Stimulated activated CD4-positive, alpha-beta T cell treated with anti-CD3 and anti-CD28 coated beads, Interleukin-2, amount 100 ng/mL, for 24 hours (primary cell): ENCODE data around the gene LILRA5.
"Not testable (repeated sequence)": the region's sequence is repeated elsewhere in the genome, so short reads cannot be mapped to it uniquely, and the experiment has no call there.

Experiments used
- DNase-seq, 2 donors: peaks; one replicate each; pipeline ENCODE4 v3.0.0-alpha.2; 2020

LILRA5 gene

DNA sequence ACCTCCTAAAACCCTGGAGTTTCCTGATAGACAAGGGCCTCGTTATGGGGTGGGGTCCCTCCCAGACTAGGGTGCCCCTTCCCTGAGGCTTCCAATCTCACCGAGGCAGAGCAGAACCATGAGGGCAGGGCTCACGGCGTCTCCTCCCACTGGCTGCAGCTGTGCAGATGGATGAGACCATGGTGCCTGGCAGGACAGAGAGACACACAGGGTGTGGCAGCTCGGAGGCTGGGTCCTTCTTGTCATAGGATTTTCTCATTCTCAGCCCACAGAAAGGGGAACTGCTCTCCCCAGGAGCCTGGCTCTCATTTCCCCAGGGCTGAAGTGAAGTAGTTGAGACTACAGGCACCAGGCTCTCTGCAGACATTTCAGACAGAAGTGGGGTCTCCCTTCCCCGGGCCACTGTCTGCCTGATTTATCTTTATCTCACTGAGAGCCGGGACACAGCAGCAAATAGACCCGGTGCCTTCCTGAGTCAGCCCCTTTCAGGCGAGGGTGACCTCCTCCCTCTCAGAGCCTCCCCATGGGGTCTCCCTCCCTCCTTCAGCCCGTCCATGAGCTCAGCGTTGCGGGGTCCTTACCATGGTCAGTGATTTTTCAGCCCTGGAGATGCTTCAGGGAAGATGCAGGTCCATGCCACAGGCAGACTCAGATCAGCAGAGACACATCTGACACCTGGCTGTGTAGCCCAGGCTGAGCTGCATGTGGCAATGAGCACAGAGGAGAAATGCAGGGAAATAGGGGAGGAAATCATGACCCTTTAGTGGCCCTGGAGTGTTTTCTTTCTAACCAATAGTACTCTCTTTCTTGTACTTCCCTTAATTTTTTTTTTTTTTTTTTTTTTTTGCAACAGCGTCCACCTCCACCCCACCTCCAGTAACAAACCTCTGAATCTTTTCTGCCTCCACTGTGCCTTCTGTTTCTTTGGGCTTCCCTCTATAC lies at the start of gene LILRA5:
Gene LILRA5 (minus strand): TSS at position 731 of the 942 bp plus-strand sequence. CDS start 147 bp downstream, at position 584.
- DNase-seq: no peak

DNA sequence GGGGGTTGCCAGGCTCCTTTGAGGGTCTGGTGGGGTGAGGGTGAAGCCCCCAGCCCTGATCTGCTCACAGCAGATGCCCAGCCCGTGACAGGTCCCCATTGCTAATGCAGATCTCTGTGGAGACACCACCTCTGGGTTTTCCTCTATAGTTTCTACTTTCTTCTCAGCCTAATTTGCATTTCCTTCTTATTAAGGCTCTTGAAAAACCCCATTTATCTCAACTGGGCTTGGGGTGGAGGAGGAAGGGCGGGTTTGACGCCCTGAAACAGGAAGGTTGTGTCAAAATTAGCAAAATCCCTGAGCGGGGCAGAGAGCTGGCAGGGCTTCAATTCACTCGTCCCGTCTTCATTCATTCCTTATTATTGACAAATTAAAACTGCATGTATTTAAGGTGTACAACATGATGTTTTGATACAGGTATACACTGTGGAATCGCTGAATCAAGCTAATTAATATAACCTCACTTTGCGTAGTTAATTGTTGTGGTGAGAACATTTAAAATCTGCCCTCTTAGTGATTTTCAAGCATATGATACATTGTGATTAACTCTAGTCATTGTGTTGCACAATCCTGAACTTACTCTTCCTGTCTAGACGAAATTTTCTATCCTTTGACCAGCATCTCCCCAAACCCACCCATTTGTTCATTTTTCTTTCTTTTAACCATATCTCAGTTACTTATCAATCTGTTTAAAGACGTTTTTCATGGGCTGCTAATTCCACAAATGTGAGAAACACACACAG lies 48.9 kb upstream of the LILRA5 start:
- DNase-seq: not testable (repeated sequence)

DNA sequence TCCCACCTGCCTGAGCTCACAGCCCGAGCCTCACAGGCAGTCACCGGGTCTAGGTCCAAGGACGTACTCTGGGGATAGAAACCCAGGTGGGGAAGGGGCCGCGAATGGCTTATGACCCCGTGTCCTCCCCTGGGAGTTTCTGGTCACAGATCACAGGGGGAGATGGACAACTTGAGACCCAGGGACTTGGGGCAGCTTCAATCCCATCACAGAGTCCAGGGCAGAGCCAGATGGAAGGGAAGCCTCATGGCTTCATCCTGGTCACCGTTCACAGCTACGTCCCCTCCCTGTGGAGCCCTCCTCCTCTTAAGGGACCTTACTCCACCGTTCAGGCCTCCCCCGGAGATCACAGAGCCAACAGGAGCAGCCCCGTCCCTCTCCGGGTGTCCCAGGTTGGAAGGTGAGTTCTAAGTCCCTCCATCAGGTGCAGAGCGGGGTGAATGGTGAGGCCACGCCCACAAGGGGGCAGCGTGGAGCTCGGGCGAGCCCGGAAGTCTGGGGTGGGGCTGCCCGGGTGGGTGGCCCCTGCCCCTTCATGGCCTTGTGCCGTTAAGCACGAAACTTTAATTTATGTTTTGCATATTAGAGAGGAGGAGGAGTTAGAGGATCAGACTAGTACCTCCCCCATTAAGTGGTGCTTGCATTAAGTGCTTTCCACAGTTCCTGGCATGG lies 46.3 kb upstream of the LILRA5 start:
- peak; percentile 73 to 77 for DNase-seq

DNA sequence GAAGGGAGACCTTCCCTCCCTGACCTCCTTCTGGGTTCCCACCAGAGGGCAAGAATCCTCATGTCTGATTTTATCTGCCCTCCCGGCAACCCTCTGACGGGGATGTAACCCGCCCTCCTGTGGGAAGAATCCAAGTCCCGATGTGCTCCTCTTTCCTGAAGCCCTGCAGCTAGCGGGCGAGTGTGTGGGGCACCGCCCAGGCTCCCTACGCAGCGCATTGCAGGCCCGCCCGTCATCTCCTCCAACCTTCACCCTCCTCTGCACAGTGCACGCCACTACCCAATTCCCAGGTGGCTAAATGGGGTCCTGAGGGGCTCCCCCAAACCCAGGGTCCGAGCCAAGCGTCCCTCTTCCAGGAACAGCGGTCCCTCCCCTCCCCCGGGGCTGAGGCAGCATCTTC lies 44.4 kb upstream of the LILRA5 start:
- DNase-seq: no peak

DNA sequence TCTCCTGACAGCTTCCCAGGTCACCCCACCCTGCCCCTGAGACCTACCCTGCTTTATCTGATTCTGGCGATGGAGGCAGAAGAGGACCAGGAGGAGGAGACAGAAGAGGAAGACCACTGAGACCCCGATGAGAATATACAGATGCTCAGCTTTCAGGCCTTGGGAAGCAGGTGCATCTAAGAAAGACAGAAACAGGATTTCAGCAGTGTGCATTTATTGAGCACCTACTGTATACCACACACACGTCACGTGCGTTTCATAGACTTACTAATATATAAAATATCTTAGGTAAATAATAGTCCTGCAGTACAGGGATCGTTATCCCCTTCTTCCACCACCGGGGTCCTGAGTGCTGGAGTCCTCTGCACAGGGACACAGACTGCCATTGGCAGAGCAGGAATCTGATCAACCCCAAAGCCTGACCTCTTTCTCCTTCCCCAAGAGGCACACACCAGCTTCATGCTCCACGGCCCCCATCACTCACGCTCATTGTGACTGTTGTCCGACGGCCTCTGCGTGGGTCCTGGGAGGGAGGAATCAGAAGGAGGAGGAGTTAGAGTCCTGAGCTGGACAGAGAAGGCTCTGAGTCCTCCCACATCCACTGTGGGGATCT lies 43.6 kb upstream of the LILRA5 start:
- no peak for DNase-seq

DNA sequence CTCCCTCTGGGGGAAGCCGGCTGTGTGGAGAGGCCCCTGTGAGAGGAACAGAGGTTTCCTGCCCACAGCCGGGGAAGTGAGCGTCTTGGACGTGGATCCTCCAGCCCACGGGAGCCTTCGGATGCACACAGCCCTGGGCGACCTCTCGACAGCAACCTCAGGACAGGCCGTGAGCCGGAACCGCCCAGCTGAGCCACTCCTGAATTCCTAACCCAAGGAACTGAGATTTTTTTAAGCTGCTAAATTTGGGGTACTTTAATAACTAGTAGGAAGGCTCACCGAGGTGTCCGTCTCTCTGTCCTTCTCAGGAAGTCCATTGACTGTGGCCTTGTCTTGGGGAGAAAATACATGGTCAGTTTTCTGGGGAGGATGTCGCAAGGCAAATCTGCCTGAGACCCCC lies 42.7 kb upstream of the LILRA5 start:
- DNase-seq: no peak

DNA sequence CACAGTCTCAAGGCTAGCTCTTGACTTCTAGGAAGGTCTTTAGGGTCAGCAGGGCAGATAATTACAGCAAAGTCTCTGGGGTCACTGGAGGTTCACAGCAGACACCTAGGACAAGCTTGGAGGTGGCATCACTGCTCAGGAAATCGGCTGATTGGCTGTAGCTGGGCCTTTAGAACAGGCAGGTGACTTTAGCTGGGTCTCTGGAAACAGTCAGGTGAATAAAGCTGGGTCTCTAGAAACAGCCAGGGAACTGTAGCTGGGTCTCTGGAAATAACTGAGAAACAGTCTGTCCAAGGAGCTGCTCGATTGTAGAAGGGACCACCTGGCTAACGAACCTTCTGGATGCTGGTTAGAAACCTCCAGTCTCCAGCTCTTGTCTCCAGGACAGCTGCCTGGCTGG lies 41.8 kb upstream of the LILRA5 start:
- no peak for DNase-seq

DNA sequence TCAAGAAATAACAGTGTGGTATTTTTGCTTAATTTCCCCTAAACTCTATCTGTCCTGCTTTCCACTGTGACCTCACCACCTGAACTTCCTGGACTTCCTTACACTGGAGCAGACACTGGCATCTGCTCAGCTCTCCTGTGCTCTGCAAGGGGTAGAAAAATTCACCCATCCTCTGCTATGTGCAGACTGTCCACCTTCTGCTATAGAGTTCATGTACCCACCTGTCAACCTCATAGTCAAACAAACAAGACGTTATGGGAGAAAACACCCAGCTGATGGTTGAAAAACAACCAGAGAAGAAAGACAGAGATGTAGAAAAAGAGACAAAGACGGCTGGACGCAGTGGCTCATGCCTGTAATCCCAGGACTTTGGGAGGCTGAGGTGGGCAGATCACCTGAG lies 39.6 kb upstream of the LILRA5 start:
- DNase-seq: no peak

- DNase-seq: no peak
These were observed 39.1 kb upstream of the LILRA5 start for GRCh38 chr19:54352041-54352440.

DNA sequence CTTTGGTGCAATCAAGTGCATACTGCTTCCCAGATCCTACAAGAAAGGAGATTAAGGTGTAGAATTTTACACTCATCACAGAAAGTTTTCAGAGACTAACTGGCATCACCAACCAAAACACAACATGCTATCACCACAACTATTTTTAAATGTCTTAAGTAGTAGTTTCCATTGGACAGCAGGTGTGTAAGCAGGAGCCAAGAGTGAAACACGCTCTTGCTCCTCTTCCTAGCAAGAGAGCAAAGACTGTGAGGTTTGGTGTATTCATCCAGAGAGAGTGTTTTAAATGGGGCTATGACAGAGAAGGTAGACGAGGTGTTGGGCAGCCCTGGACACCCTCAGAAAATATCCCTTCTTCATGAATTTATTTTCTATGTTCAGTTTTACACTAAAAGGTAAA lies 38.5 kb upstream of the LILRA5 start:
- DNase-seq: no peak

DNA sequence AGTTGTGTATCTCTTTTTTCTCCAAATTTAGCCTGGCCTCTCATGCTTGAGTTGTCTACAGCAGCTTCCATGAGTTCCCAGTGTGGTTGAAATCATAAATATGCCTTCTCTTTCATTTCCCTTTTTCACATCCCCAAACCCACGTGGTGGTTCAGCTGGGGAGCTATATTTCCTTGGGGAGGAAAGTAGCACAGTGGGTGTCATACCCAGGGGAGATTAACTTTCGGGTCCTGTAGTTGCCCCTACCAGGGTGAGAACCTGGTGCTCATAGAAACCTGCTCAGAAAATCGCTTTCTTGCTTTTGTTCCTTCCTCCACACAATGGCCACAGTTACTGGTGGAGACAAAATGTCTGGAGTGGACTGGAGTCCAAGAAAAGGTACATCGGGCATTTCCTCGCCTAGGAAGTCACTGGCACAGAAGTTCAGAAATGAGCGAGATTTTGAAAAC lies 33.0 kb upstream of the LILRA5 start:
- no peak for DNase-seq

DNA sequence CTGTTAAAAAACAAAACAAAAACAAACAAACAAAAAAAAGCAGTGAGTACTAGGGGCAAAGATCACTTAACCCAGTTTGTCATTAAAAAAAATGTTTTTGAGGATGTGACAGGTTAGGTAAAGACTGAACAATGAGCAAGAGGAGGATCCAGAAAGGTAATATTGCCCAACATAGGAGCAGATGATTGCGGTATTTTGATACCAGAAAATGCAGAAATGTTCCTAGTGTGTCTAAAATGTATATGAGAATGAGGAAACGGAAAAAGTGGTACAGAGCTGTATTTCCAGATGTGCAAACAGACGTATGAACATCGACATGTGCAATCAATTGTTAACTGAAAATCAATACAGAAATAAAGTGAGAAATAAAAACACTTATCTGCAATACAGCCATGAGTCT lies 30.9 kb upstream of the LILRA5 start:
- no peak for DNase-seq

DNA sequence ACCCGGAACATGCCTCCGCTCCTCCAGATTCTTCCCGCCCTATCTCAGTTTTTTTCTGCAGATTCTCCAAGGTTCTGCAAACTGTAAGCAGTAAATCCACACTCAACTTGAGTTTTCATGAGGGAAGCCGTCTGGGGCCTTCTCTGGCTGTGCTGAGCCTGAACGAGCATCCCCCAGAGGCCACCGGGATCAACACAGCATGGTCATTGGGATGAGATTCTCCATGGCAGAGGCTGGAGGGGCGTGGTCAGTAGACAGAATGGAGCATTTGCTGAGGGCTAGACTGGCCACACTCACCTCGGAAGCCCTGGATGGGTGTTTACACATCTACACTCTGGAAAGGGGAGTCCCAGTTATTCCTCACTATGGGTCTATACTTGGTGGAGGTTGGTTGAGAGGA lies 28.3 kb upstream of the LILRA5 start:
- no peak for DNase-seq

GRCh38 chr19:54339646-54340358 lies 26.8 kb upstream of the LILRA5 start:
- no peak for DNase-seq

GRCh38 chr19:54338521-54338920 lies 25.6 kb upstream of the LILRA5 start:
- no peak for DNase-seq

DNA sequence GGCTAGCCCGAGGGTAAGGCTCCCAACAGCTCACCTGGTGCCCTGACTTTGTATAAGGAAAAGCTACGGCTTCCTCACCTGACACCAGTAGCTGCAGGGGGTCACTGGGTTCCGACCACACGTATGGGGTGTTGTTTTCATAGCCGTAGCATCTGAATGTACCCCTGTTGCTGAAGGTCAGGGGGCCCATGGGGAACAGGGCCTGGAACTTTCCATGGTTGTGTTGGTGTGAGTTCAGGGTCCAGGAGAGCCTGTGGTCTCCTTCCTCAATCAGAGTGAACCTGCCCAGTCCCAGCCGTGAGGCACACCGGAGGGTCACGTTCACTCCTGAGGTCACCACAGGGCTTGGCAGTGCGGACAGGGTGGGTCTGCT lies 24.9 kb upstream of the LILRA5 start:
- DNase-seq: no peak

- DNase-seq: no peak
These were observed 24.2 kb upstream of the LILRA5 start for GRCh38 chr19:54336893-54337857.

GRCh38 chr19:54335979-54336892 lies 23.3 kb upstream of the LILRA5 start:
- no peak for DNase-seq

GRCh38 chr19:54335164-54335563 lies 22.2 kb upstream of the LILRA5 start:
- DNase-seq: no peak
